ENCODE data around the gene ARHGAP27.

- no peak for TF ChIP-seq CTCF (conservative IDR thresholded peaks at IDR 0.05 in 1 of 2, IDR thresholded peaks at IDR 0.05 in 1 of 2; ENCODE audit: extremely low read depth in 1 of 2, insufficient read depth in 1 of 2, low read depth in 1 of 2, low read length in 2 of 2)
- TF ChIP-seq EZH2 (IDR thresholded peaks at IDR 0.05; ENCODE audit: borderline replicate concordance, low read length) = no peak
These were observed 47.8 kb downstream of the ARHGAP27 start for GRCh38 chr17:45384789-45385262.
